Panc1 (cell line): ENCODE results near the gene BOC. TPM values are rescaled to one million over a fixed set of nuclear protein-coding genes. Genes with fewer than 3 reads are reported as not detected.

ENCODE experiments used
- ATAC-seq: fragments of 200-7000 bp; cut with Tn5 transposase; 2 replicates; pipeline ENCODE4 v1.9.1; 2020; ENCODE audit warnings: mild to moderate bottlenecking, moderate library complexity
- BruUV-seq: library from RNA; stranded (reverse); fragments of 400-500 nt; replicated peaks from 2 replicates; lab custom pipeline; 2021; lab: Mats Ljungman, UMichigan
- CTCF ChIA-PET: fragments of 300-600 bp; sonication (Branson Sonifier 250); formaldehyde crosslinking; loops from one replicate; lab custom pipeline; 2022; ENCODE audit warnings: antibody characterized with exemption; lab: Charles Lee
- POLR2A ChIA-PET: fragments of 300-600 bp; sonication (Branson Sonifier 250); formaldehyde crosslinking; loops from one replicate; lab custom pipeline; 2022; ENCODE audit warnings: antibody characterized with exemption; lab: Charles Lee
- DNase-seq: peaks from one replicate; pipeline ENCODE4 v3.0.0-alpha.2; 2010; ENCODE audit warnings: low read depth, low spot score
- H3K27ac ChIP-seq: 2 replicates; pipeline ENCODE4 v1.5.1; 2011; ENCODE audit warnings: mild to moderate bottlenecking, low read length, inconsistent platforms
- H3K27me3 ChIP-seq: fragments of 200-500 bp; sonication (Bioruptor generic); 2 replicates; pipeline ENCODE4 v1.6.0; 2014; ENCODE audit warnings: low read length, inconsistent platforms; ENCODE audit not compliant: control insufficient read depth, insufficient read depth
- H3K36me3 ChIP-seq: fragments of 200-500 bp; sonication (Bioruptor generic); 2 replicates; pipeline ENCODE4 v1.5.1; 2014; ENCODE audit warnings: inconsistent platforms, mild to moderate bottlenecking, low read length, moderate library complexity; ENCODE audit not compliant: control insufficient read depth, insufficient read depth
- H3K4me1 ChIP-seq: 2 replicates; pipeline ENCODE4 v1.5.1; 2011; ENCODE audit warnings: inconsistent platforms, mild to moderate bottlenecking, low read length, moderate library complexity; ENCODE audit not compliant: control insufficient read depth, insufficient read depth
- H3K4me3 ChIP-seq, 2 experiments: 2 replicates each; pipeline ENCODE4 v1.5.1; 2011 to 2012; ENCODE audit warnings: low read depth in 2 of 2, low read length in 2 of 2, mild to moderate bottlenecking in 2 of 2, inconsistent platforms in 1 of 2, moderate library complexity in 1 of 2
- H3K9me3 ChIP-seq: fragments of 200-500 bp; sonication (Bioruptor generic); 2 replicates; pipeline ENCODE4 v1.5.1; 2014; ENCODE audit warnings: low read depth, mild to moderate bottlenecking, inconsistent platforms, low read length, moderate library complexity; ENCODE audit not compliant: control insufficient read depth, insufficient read depth
- POLR2AphosphoS5 ChIP-seq: IDR thresholded peaks from 2 replicates; pipeline ENCODE4 v1.6.1; 2012; ENCODE audit warnings: mild to moderate bottlenecking, low read depth, low read length, moderate library complexity
- SIN3A ChIP-seq: IDR thresholded peaks from 2 replicates; pipeline ENCODE4 v1.6.1; 2012; ENCODE audit warnings: low read depth, mild to moderate bottlenecking, low read length, moderate library complexity, borderline replicate concordance; ENCODE audit not compliant: insufficient read depth
- TCF7L2 ChIP-seq: IDR thresholded peaks from 2 replicates; pipeline ENCODE4 v1.6.1; 2011; ENCODE audit warnings: mild to moderate bottlenecking, low read depth, low read length, inconsistent platforms
- in situ Hi-C: cut with HindIII; loops from 2 replicates; pipeline ENCODE4 v1.10.0; 2016; ENCODE audit warnings: low sequenced_read_pairs, low pct_unique_long_range_greater_than_20kb
- intact Hi-C: fragments of 100-400 bp; cut with micrococcal nuclease; formaldehyde crosslinking; loops from one replicate; pipeline ENCODE4 v1.10.0; 2022; ENCODE audit not compliant: unreplicated experiment
- total RNA-seq: library from RNA; stranded (reverse); gene quantifications from one replicate; pipeline ENCODE4 v1.2.1, GENCODE V29; 2021; ENCODE audit not compliant: unreplicated experiment
- TF ChIP-seq, protein P1 (sequence below), 2 experiments: IDR thresholded peaks; 2 replicates each; pipeline ENCODE4 v1.6.1; 2011 to 2012; ENCODE audit warnings: low read depth in 2 of 2, control low read depth in 1 of 2, low read length in 1 of 2, mild to moderate bottlenecking in 1 of 2, moderate library complexity in 1 of 2; ENCODE audit not compliant: insufficient read depth in 1 of 2
- TF ChIP-seq, protein P2 (sequence below): fragments of 450-650 bp; IDR thresholded peaks from 2 replicates; pipeline ENCODE4 v1.5.1; 2017; ENCODE audit warnings: mild to moderate bottlenecking

The BOC gene
- total RNA-seq, 1 experiment from 2014 or later = 0.33 TPM

DNA sequence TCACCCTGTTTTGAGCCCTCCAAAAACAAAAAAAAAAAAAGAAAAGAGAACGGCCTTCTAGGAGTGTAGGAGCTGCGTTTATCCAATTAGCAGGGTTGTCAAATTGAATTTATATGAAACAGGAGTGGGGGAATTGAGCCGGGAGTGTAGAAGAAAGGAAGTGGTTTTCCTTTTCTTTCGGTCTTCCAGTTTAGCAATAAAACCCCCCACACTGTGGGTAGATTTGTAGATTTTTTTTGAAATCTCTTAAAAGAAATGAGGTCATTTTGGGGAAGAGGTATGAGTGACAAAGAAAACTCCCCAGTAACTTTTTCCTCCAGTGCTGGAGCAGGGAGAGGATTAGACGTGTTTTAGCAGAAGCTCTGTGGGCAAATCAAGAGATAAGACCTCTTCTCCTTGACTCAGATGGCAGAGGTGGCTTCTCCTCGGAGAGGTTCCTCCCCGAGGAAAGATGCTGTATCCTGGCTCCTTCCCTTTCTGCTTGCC lies 30.8 kb downstream of the BOC start:
- no peak overlapping the region for H3K27ac ChIP-seq
- no peak for TF ChIP-seq POLR2AphosphoS5
- TF ChIP-seq, protein P1, sequence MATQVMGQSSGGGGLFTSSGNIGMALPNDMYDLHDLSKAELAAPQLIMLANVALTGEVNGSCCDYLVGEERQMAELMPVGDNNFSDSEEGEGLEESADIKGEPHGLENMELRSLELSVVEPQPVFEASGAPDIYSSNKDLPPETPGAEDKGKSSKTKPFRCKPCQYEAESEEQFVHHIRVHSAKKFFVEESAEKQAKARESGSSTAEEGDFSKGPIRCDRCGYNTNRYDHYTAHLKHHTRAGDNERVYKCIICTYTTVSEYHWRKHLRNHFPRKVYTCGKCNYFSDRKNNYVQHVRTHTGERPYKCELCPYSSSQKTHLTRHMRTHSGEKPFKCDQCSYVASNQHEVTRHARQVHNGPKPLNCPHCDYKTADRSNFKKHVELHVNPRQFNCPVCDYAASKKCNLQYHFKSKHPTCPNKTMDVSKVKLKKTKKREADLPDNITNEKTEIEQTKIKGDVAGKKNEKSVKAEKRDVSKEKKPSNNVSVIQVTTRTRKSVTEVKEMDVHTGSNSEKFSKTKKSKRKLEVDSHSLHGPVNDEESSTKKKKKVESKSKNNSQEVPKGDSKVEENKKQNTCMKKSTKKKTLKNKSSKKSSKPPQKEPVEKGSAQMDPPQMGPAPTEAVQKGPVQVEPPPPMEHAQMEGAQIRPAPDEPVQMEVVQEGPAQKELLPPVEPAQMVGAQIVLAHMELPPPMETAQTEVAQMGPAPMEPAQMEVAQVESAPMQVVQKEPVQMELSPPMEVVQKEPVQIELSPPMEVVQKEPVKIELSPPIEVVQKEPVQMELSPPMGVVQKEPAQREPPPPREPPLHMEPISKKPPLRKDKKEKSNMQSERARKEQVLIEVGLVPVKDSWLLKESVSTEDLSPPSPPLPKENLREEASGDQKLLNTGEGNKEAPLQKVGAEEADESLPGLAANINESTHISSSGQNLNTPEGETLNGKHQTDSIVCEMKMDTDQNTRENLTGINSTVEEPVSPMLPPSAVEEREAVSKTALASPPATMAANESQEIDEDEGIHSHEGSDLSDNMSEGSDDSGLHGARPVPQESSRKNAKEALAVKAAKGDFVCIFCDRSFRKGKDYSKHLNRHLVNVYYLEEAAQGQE (IDR thresholded peaks at IDR 0.05; ENCODE audit: insufficient read depth in 1 of 2, low read depth in 2 of 2, low read length in 1 of 2) = no peak
- no peak for TF ChIP-seq SIN3A
- TF ChIP-seq, protein P2, sequence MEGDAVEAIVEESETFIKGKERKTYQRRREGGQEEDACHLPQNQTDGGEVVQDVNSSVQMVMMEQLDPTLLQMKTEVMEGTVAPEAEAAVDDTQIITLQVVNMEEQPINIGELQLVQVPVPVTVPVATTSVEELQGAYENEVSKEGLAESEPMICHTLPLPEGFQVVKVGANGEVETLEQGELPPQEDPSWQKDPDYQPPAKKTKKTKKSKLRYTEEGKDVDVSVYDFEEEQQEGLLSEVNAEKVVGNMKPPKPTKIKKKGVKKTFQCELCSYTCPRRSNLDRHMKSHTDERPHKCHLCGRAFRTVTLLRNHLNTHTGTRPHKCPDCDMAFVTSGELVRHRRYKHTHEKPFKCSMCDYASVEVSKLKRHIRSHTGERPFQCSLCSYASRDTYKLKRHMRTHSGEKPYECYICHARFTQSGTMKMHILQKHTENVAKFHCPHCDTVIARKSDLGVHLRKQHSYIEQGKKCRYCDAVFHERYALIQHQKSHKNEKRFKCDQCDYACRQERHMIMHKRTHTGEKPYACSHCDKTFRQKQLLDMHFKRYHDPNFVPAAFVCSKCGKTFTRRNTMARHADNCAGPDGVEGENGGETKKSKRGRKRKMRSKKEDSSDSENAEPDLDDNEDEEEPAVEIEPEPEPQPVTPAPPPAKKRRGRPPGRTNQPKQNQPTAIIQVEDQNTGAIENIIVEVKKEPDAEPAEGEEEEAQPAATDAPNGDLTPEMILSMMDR = no peak
- TF ChIP-seq TCF7L2 = no peak

DNA sequence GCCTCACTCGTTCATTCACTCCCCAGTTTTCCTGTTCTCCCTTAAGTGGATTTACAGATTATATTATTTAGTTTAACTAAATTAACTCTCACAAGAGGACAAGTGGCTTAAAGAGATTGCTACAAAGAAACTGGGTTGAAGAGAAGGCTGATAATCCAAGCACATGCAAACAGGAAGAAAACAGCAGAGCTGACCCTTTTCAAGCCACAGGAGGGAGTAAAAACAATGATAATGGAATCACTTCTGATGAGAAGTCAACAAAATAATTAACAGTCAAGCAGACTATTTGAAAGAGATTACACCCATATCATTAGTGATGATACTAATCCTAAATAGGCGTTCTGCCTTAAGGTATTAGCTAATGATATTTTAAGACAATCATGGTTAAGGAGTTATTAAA lies 31.7 kb downstream of the BOC start:
- ChIA-PET CTCF (no interaction called here), POLR2A (no interaction called here)
- no peak overlapping the region for H3K27ac ChIP-seq
- peaks cover 4% of the 10 kb centered on the region for H3K27me3 ChIP-seq
- intact Hi-C loops (no loop called here), in situ Hi-C loops (no loop called here)
- H3K4me1 ChIP-seq = no peaks in the 10 kb centered on the region
- H3K9me3 ChIP-seq = no peaks in the 10 kb centered on the region
- no TSS peak for BruUV-seq
- no peak for DNase-seq
- ATAC-seq = no peak
- no peaks in the 10 kb centered on the region for H3K36me3 ChIP-seq
- no peak overlapping the region for H3K4me3 ChIP-seq
- TF ChIP-seq TCF7L2 = no peak
- no peak for TF ChIP-seq SIN3A
- no peak for TF ChIP-seq POLR2AphosphoS5

More for the DNA sequence above, 30.8 kb downstream of the BOC start:
- no TSS peak for BruUV-seq
- peaks cover 4% of the 10 kb centered on the region for H3K27me3 ChIP-seq
- ChIA-PET CTCF (no interaction called here), POLR2A (no interaction called here)
- no peaks in the 10 kb centered on the region for H3K36me3 ChIP-seq
- intact Hi-C loops = no loop called here
- in situ Hi-C loops = no loop called here
- H3K9me3 ChIP-seq = no peaks in the 10 kb centered on the region
- H3K4me1 ChIP-seq = no peaks in the 10 kb centered on the region
- H3K4me3 ChIP-seq = no peak overlapping the region
- DNase-seq (no peak), ATAC-seq (no peak)

DNA sequence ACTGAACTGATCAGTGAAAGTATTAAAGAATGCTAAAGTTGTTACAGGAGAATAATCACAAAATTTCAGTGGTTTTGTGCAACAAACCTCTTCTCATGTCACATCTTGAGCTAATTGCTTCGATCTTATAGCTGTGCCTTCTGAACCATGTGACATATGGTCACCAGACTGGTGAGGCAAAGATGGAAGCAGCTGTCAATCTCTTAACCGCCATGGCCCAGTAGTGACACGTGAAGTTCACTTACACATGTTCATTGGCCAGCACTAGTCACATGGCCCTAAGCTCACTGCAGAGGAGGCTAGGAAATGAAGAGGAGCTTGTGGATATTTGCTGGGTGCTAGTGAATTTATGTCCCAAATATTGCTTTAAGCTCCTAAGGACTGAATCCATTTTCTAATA lies 32.5 kb downstream of the BOC start:
- CTCF ChIA-PET = no interaction called here
- DNase-seq (no peak), ATAC-seq (no peak)
- Histone ChIP-seq H3K27ac (no peak overlapping the region), H3K4me3 (no peak overlapping the region), H3K27me3 (peaks cover 4% of the 10 kb centered on the region; the same call in 1 of the 2 replicates), H3K36me3 (no peaks in the 10 kb centered on the region), H3K9me3 (no peaks in the 10 kb centered on the region), H3K4me1 (no peaks in the 10 kb centered on the region)
- POLR2A ChIA-PET = no interaction called here
- intact Hi-C loops = no loop called here
- TF ChIP-seq, protein P1 (IDR thresholded peaks at IDR 0.05; ENCODE audit: insufficient read depth in 1 of 2, low read depth in 2 of 2, low read length in 1 of 2) = no peak
- TF ChIP-seq, protein P2 = no peak
- in situ Hi-C loops = no loop called here
- BruUV-seq = no TSS peak
